ENCODE results near the gene IL36G.

DNA sequence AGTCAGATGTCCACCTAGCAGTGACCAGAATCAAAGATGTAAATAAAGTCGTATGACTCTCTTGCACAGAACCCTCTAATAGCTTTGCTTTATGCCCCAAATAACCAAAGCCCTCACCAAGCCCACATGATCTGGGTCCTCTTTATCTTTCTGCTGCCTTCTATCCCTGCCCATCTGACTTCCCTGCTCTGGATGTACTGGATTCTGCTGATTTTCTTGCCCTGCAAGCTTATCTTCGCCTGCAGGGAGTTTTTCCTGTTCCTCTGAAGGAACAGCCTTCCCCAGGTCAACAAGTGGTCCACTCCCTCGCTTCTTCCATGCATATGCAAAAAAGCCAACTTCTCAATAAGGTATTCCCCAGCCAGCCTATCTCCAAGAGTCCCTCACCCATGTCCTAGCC, 56.2 kb downstream of the IL36G start:
- TF ChIP-seq CTCF (IDR thresholded peaks at IDR 0.05) (no peak), POLR2A (IDR thresholded peaks at IDR 0.05) (no peak)
